HG03060 (cell line): ENCODE results near the gene BMPR1A.
"Not testable (repeated sequence)": the region's sequence is repeated elsewhere in the genome, so short reads cannot be mapped to it uniquely, and the experiment has no call there.

ENCODE experiments used
- ATAC-seq: cut with Tn5 transposase; IDR thresholded peaks from one replicate; pipeline ENCODE4 v1.9.1; 2021; ENCODE audit warnings: low read depth, moderate number of reproducible peaks; ENCODE audit not compliant: unreplicated experiment

The BMPR1A gene

GRCh38 chr10:86931872-86932271, 175.5 kb downstream of the BMPR1A start:
- ATAC-seq: no peak

GRCh38 chr10:86932674-86933073, 176.3 kb downstream of the BMPR1A start:
- ATAC-seq: no peak

GRCh38 chr10:86934162-86934711, 177.8 kb downstream of the BMPR1A start:
- ATAC-seq: not testable (repeated sequence)

- no peak for ATAC-seq
These were observed 180.5 kb downstream of the BMPR1A start for GRCh38 chr10:86936661-86937501.

GRCh38 chr10:86937502-86938154, 181.2 kb downstream of the BMPR1A start:
- no peak for ATAC-seq

- no peak for ATAC-seq
These were observed 181.8 kb downstream of the BMPR1A start for GRCh38 chr10:86938260-86938659.

GRCh38 chr10:86940076-86940475, 183.7 kb downstream of the BMPR1A start:
- ATAC-seq: not testable (repeated sequence)

- ATAC-seq: no peak
These were observed 184.3 kb downstream of the BMPR1A start for GRCh38 chr10:86940677-86941076.

GRCh38 chr10:86941426-86941825, 185.0 kb downstream of the BMPR1A start:
- no peak for ATAC-seq

- ATAC-seq: no peak
These were observed 185.6 kb downstream of the BMPR1A start for GRCh38 chr10:86941991-86942421.

GRCh38 chr10:86942441-86943315, 186.3 kb downstream of the BMPR1A start:
- ATAC-seq: no peak

- no peak for ATAC-seq
These were observed 187.1 kb downstream of the BMPR1A start for GRCh38 chr10:86943316-86944030.

- no peak for ATAC-seq
These were observed 187.6 kb downstream of the BMPR1A start for GRCh38 chr10:86944031-86944419.

- ATAC-seq: no peak
These were observed 188.1 kb downstream of the BMPR1A start for GRCh38 chr10:86944471-86944870.

- no peak for ATAC-seq
These were observed 188.5 kb downstream of the BMPR1A start for GRCh38 chr10:86944907-86945306.

GRCh38 chr10:86945361-86946212, 189.2 kb downstream of the BMPR1A start:
- ATAC-seq: no peak

GRCh38 chr10:86946213-86947155, 190.1 kb downstream of the BMPR1A start:
- no peak for ATAC-seq

GRCh38 chr10:86947806-86948205, 191.4 kb downstream of the BMPR1A start:
- not testable (repeated sequence) for ATAC-seq
